Activated naive CD4-positive, alpha-beta T cell treated with anti-CD3 and anti-CD28 coated beads, Interleukin-2, amount 50 U/mL, for 24 hours (primary cell): ENCODE data around the gene GALNT2.

Experiments
- H3K27ac Mint-ChIP-seq: one replicate; pipeline ENCODE4 v1.8.0; 2021; ENCODE audit warnings: mild to moderate bottlenecking, mixed read lengths
- H3K27me3 Mint-ChIP-seq: one replicate; pipeline ENCODE4 v1.8.0; 2021; ENCODE audit warnings: mixed read lengths
- H3K36me3 Mint-ChIP-seq: one replicate; pipeline ENCODE4 v1.8.0; 2021; ENCODE audit warnings: mixed read lengths
- H3K4me1 Mint-ChIP-seq: one replicate; pipeline ENCODE4 v1.8.0; 2021; ENCODE audit warnings: mixed read lengths
- H3K4me3 Mint-ChIP-seq: one replicate; pipeline ENCODE4 v1.8.0; 2021; ENCODE audit warnings: mild to moderate bottlenecking, mixed read lengths
- H3K9me3 Mint-ChIP-seq: one replicate; pipeline ENCODE4 v1.8.0; 2021; ENCODE audit warnings: mixed read lengths

Gene GALNT2

GRCh38 chr1:230306169-230306568 is 239.1 kb downstream of the GALNT2 start:
- Mint-ChIP-seq H3K9me3 (no peaks in the 10 kb centered on the region), H3K4me1 (peaks cover 3% of the 10 kb centered on the region), H3K27me3 (no peaks in the 10 kb centered on the region), H3K27ac (no peak overlapping the region), H3K36me3 (no peaks in the 10 kb centered on the region), H3K4me3 (no peak overlapping the region)

- Mint-ChIP-seq H3K4me1 (peaks cover 3% of the 10 kb centered on the region), H3K27me3 (no peaks in the 10 kb centered on the region), H3K9me3 (no peaks in the 10 kb centered on the region), H3K4me3 (no peak overlapping the region), H3K27ac (no peak overlapping the region), H3K36me3 (no peaks in the 10 kb centered on the region)
These were observed 240.2 kb downstream of the GALNT2 start for GRCh38 chr1:230307213-230307612.

GRCh38 chr1:230308039-230308438 is 241.0 kb downstream of the GALNT2 start:
- H3K27ac Mint-ChIP-seq, result no peak overlapping the region
- peaks cover 3% of the 10 kb centered on the region for H3K4me1 Mint-ChIP-seq
- no peak overlapping the region for H3K4me3 Mint-ChIP-seq
- no peaks in the 10 kb centered on the region for H3K27me3 Mint-ChIP-seq
- H3K9me3 Mint-ChIP-seq, result no peaks in the 10 kb centered on the region
- no peaks in the 10 kb centered on the region for H3K36me3 Mint-ChIP-seq

GRCh38 chr1:230308821-230309220 is 241.8 kb downstream of the GALNT2 start:
- no peaks in the 10 kb centered on the region for H3K36me3 Mint-ChIP-seq
- no peaks in the 10 kb centered on the region for H3K9me3 Mint-ChIP-seq

GRCh38 chr1:230309646-230310177 is 242.7 kb downstream of the GALNT2 start:
- no peaks in the 10 kb centered on the region for H3K36me3 Mint-ChIP-seq
- no peaks in the 10 kb centered on the region for H3K27me3 Mint-ChIP-seq
- no peak overlapping the region for H3K27ac Mint-ChIP-seq
- no peak overlapping the region for H3K4me3 Mint-ChIP-seq
- peaks cover 3% of the 10 kb centered on the region for H3K4me1 Mint-ChIP-seq
- no peaks in the 10 kb centered on the region for H3K9me3 Mint-ChIP-seq

More at GRCh38 chr1:230308821-230309220, 241.8 kb downstream of the GALNT2 start:
- peaks cover 3% of the 10 kb centered on the region for H3K4me1 Mint-ChIP-seq
- no peaks in the 10 kb centered on the region for H3K27me3 Mint-ChIP-seq
- no peak overlapping the region for H3K27ac Mint-ChIP-seq
- H3K4me3 Mint-ChIP-seq, result no peak overlapping the region

GRCh38 chr1:230310381-230311163 is 243.5 kb downstream of the GALNT2 start:
- peaks cover 3% of the 10 kb centered on the region for H3K4me1 Mint-ChIP-seq
- H3K36me3 Mint-ChIP-seq, result no peaks in the 10 kb centered on the region
- no peaks in the 10 kb centered on the region for H3K9me3 Mint-ChIP-seq
- no peak overlapping the region for H3K4me3 Mint-ChIP-seq
- no peaks in the 10 kb centered on the region for H3K27me3 Mint-ChIP-seq
- no peak overlapping the region for H3K27ac Mint-ChIP-seq

GRCh38 chr1:230312676-230313075 is 245.6 kb downstream of the GALNT2 start:
- H3K4me3 Mint-ChIP-seq, result no peak overlapping the region
- H3K27me3 Mint-ChIP-seq, result peaks cover 1% of the 10 kb centered on the region
- H3K4me1 Mint-ChIP-seq, result peaks cover 3% of the 10 kb centered on the region
- H3K36me3 Mint-ChIP-seq, result no peaks in the 10 kb centered on the region
- no peaks in the 10 kb centered on the region for H3K9me3 Mint-ChIP-seq
- no peak overlapping the region for H3K27ac Mint-ChIP-seq

GRCh38 chr1:230313453-230314141 is 246.6 kb downstream of the GALNT2 start:
- Mint-ChIP-seq H3K36me3 (no peaks in the 10 kb centered on the region), H3K4me3 (no peak overlapping the region), H3K27ac (no peak overlapping the region), H3K27me3 (peaks cover 1% of the 10 kb centered on the region), H3K4me1 (peaks cover 3% of the 10 kb centered on the region), H3K9me3 (no peaks in the 10 kb centered on the region)

- no peak overlapping the region for H3K4me3 Mint-ChIP-seq
- no peak overlapping the region for H3K27ac Mint-ChIP-seq
- no peaks in the 10 kb centered on the region for H3K36me3 Mint-ChIP-seq
- peaks cover 1% of the 10 kb centered on the region for H3K27me3 Mint-ChIP-seq
- no peaks in the 10 kb centered on the region for H3K9me3 Mint-ChIP-seq
- H3K4me1 Mint-ChIP-seq, result peaks cover 3% of the 10 kb centered on the region
These were observed 247.1 kb downstream of the GALNT2 start for GRCh38 chr1:230314142-230314470.

GRCh38 chr1:230315099-230315498 is 248.1 kb downstream of the GALNT2 start:
- Mint-ChIP-seq H3K9me3 (no peaks in the 10 kb centered on the region), H3K27me3 (peaks cover 1% of the 10 kb centered on the region), H3K36me3 (no peaks in the 10 kb centered on the region), H3K4me1 (peaks cover 3% of the 10 kb centered on the region), H3K4me3 (no peak overlapping the region), H3K27ac (no peak overlapping the region)

GRCh38 chr1:230316864-230317745 is 250.1 kb downstream of the GALNT2 start:
- Mint-ChIP-seq H3K27me3 (peaks cover 1% of the 10 kb centered on the region), H3K9me3 (no peaks in the 10 kb centered on the region), H3K36me3 (no peaks in the 10 kb centered on the region), H3K4me3 (no peak overlapping the region), H3K4me1 (no peaks in the 10 kb centered on the region), H3K27ac (no peak overlapping the region)

- Mint-ChIP-seq H3K27ac (no peak overlapping the region), H3K27me3 (peaks cover 1% of the 10 kb centered on the region), H3K4me3 (no peak overlapping the region), H3K36me3 (no peaks in the 10 kb centered on the region), H3K9me3 (no peaks in the 10 kb centered on the region), H3K4me1 (no peaks in the 10 kb centered on the region)
These were observed 251.1 kb downstream of the GALNT2 start for GRCh38 chr1:230317823-230318819.

GRCh38 chr1:230319014-230319747 is 252.1 kb downstream of the GALNT2 start:
- H3K9me3 Mint-ChIP-seq, result no peaks in the 10 kb centered on the region
- no peaks in the 10 kb centered on the region for H3K4me1 Mint-ChIP-seq
- no peak overlapping the region for H3K27ac Mint-ChIP-seq
- H3K36me3 Mint-ChIP-seq, result no peaks in the 10 kb centered on the region
- no peak overlapping the region for H3K4me3 Mint-ChIP-seq
- H3K27me3 Mint-ChIP-seq, result peaks cover 1% of the 10 kb centered on the region

- no peaks in the 10 kb centered on the region for H3K36me3 Mint-ChIP-seq
- no peaks in the 10 kb centered on the region for H3K9me3 Mint-ChIP-seq
- no peak overlapping the region for H3K27ac Mint-ChIP-seq
- H3K4me1 Mint-ChIP-seq, result no peaks in the 10 kb centered on the region
- no peak overlapping the region for H3K4me3 Mint-ChIP-seq
- H3K27me3 Mint-ChIP-seq, result peaks cover 1% of the 10 kb centered on the region
These were observed 253.8 kb downstream of the GALNT2 start for GRCh38 chr1:230320804-230321203.
